ENCODE measurements around the gene TCP11.
A peak's percentile ranks its signal among the peaks of the same experiment; 100 is the strongest.

Gene TCP11

DNA sequence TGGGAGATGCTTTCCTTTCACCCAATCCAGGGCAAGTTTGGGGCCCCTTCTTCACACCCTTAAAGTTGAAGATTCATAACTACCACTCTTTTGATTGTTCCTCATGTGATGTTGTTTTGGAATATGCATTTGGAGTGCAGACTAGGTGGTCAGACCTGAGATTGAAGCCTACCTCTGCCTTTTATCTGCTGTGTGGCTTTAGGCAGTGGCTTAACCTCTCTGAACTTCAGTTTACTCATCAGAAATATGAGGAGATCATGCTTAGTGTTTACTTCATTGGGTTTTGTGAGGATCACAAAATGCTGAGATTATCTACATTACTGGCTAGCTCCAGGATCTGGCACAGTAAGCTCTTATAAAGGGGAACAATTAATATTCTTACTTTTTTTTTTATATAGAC, 26.4 kb upstream of the TCP11 start:
- H2AK5ac ChIP-seq (ENCODE audit: low read depth, low read length), result no peak overlapping the region
- H4K8ac ChIP-seq (ENCODE audit: low read depth, low read length), result no peak overlapping the region
- no peak overlapping the region for H3K9ac ChIP-seq (ENCODE audit: low read depth, low read length, poor library complexity)
- no peak overlapping the region for H3K4ac ChIP-seq (ENCODE audit: low read length)
- no peaks in the 10 kb centered on the region for H3K79me1 ChIP-seq (ENCODE audit: low read depth, low read length)
- H3K27me3 ChIP-seq (ENCODE audit: control insufficient read depth in 3 of 3, insufficient read depth in 3 of 3, low read depth in 1 of 3, low read length in 3 of 3), result no peaks in the 10 kb centered on the region
- no peak overlapping the region for H3K27ac ChIP-seq (replicated peaks; ENCODE audit: low read length)
- no peak overlapping the region for H2BK120ac ChIP-seq (ENCODE audit: low read depth, low read length)
- peak overlapping the region; percentile 19 for H4K91ac ChIP-seq (ENCODE audit: low read depth, low read length, poor library complexity)
- no peak overlapping the region for H3K14ac ChIP-seq (ENCODE audit: low read length)
- no peak overlapping the region for H2BK15ac ChIP-seq (ENCODE audit: low read length)
- DNase-seq (ENCODE audit: low spot score), result no peak
- H2BK12ac ChIP-seq (ENCODE audit: low read length), result no peak overlapping the region
- peaks cover 0 to 4% of the 10 kb centered on the region in 2 donors for H3K9me3 ChIP-seq (replicated peaks in 1 of 2; ENCODE audit: control insufficient read depth in 2 of 2, insufficient read depth in 1 of 2, low read depth in 1 of 2, low read length in 2 of 2)
- H3K36me3 ChIP-seq (replicated peaks in 1 of 2; ENCODE audit: control insufficient read depth in 2 of 2, insufficient read depth in 2 of 2, low read length in 2 of 2), result no peaks in the 10 kb centered on the region
- H3K4me3 ChIP-seq (ENCODE audit: low read length in 2 of 2), result no peak overlapping the region
- no peak overlapping the region for H2AFZ ChIP-seq (ENCODE audit: low read length)
- H3K18ac ChIP-seq (ENCODE audit: low read length), result no peak overlapping the region
- H3K4me1 ChIP-seq (ENCODE audit: control insufficient read depth in 2 of 2, insufficient read depth in 1 of 2, low read depth in 1 of 2, low read length in 2 of 2), result peaks cover 8 to 14% of the 10 kb centered on the region in 2 donors
- H2BK5ac ChIP-seq (ENCODE audit: low read length), result no peak overlapping the region
- no peak overlapping the region for H3K4me2 ChIP-seq (ENCODE audit: insufficient read depth, low read length, poor library complexity, severe bottlenecking)
- H3K23ac ChIP-seq (ENCODE audit: low read depth, low read length, poor library complexity), result no peak overlapping the region

DNA sequence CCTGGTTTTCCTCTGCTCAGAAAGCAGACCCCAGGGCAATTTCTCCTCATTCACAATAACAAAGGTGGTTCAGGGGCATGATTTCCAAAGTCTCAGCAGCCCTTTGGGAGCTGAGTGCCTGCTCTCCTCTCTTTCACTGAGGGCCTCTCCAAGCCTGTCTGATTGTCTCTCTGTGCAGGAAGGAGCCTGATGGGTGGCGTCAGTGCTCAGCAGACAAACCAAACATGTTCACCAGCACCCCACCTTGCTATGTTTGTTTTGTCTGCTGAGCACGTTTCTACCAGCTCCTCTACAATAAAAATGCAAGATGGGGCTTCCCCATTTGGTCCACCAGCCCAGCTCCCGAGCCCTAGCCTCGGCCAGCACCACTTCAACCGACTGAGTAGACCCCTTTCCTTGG, 25.4 kb upstream of the TCP11 start:
- Histone ChIP-seq H4K8ac (ENCODE audit: low read depth, low read length) (no peak overlapping the region), H3K9me3 (replicated peaks in 1 of 2; ENCODE audit: control insufficient read depth in 2 of 2, insufficient read depth in 1 of 2, low read depth in 1 of 2, low read length in 2 of 2) (peaks cover 0 to 4% of the 10 kb centered on the region in 2 donors), H2BK15ac (ENCODE audit: low read length) (no peak overlapping the region), H3K27ac (replicated peaks; ENCODE audit: low read length) (no peak overlapping the region), H2BK5ac (ENCODE audit: low read length) (no peak overlapping the region), H3K4me3 (ENCODE audit: low read length in 2 of 2) (no peak overlapping the region), H2BK12ac (ENCODE audit: low read length) (no peak overlapping the region), H2AK5ac (ENCODE audit: low read depth, low read length) (no peak overlapping the region), H2BK120ac (ENCODE audit: low read depth, low read length) (no peak overlapping the region), H4K91ac (ENCODE audit: low read depth, low read length, poor library complexity) (no peak overlapping the region), H3K9ac (ENCODE audit: low read depth, low read length, poor library complexity) (no peak overlapping the region), H3K23ac (ENCODE audit: low read depth, low read length, poor library complexity) (no peak overlapping the region), H2AFZ (ENCODE audit: low read length) (peak overlapping the region; percentile 46), H3K4ac (ENCODE audit: low read length) (no peak overlapping the region), H3K18ac (ENCODE audit: low read length) (no peak overlapping the region), H3K79me1 (ENCODE audit: low read depth, low read length) (no peaks in the 10 kb centered on the region), H3K14ac (ENCODE audit: low read length) (no peak overlapping the region), H3K4me2 (ENCODE audit: insufficient read depth, low read length, poor library complexity, severe bottlenecking) (no peak overlapping the region), H3K36me3 (replicated peaks in 1 of 2; ENCODE audit: control insufficient read depth in 2 of 2, insufficient read depth in 2 of 2, low read length in 2 of 2) (no peaks in the 10 kb centered on the region), H3K4me1 (ENCODE audit: control insufficient read depth in 2 of 2, insufficient read depth in 1 of 2, low read depth in 1 of 2, low read length in 2 of 2) (peaks cover 8 to 14% of the 10 kb centered on the region in 2 donors), H3K27me3 (ENCODE audit: control insufficient read depth in 3 of 3, insufficient read depth in 3 of 3, low read depth in 1 of 3, low read length in 3 of 3) (no peaks in the 10 kb centered on the region)
- no peak for DNase-seq (ENCODE audit: low spot score)
- no CpG with 5 or more reads among the region's 5 CpGs for WGBS, 2 donors (ENCODE audit: extremely low coverage in 2 of 2, insufficient read length in 2 of 2, insufficient replicate concordance in 1 of 2)

DNA sequence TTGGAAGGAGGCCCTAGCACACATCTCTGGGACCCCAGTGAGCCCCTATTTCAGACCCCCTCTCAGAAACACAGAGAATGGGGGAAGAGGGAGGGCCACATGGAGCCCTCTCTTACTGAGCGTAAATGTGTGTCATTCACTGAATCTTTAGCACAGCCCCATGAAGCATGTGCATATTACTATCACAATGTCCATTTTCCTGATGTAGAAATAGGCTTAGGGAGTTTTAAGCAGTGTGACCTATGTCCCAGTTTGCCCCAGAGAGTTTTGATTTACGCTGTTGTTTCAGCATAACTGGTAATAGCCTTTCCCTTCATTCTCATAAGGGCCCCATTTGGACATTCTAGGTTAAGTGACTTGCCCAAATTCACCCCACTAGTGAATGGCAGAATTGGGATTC, 25.0 kb upstream of the TCP11 start:
- Histone ChIP-seq H3K23ac (ENCODE audit: low read depth, low read length, poor library complexity) (no peak overlapping the region), H3K9me3 (replicated peaks in 1 of 2; ENCODE audit: control insufficient read depth in 2 of 2, insufficient read depth in 1 of 2, low read depth in 1 of 2, low read length in 2 of 2) (peaks cover 0 to 4% of the 10 kb centered on the region in 2 donors), H3K9ac (ENCODE audit: low read depth, low read length, poor library complexity) (no peak overlapping the region), H3K27me3 (ENCODE audit: control insufficient read depth in 3 of 3, insufficient read depth in 3 of 3, low read depth in 1 of 3, low read length in 3 of 3) (no peaks in the 10 kb centered on the region), H3K27ac (replicated peaks; ENCODE audit: low read length) (no peak overlapping the region), H2AFZ (ENCODE audit: low read length) (peak overlapping the region; percentile 46), H2BK120ac (ENCODE audit: low read depth, low read length) (no peak overlapping the region), H3K4me1 (ENCODE audit: control insufficient read depth in 2 of 2, insufficient read depth in 1 of 2, low read depth in 1 of 2, low read length in 2 of 2) (peaks cover 8 to 12% of the 10 kb centered on the region in 2 donors), H3K4ac (ENCODE audit: low read length) (no peak overlapping the region), H2BK12ac (ENCODE audit: low read length) (no peak overlapping the region), H3K4me2 (ENCODE audit: insufficient read depth, low read length, poor library complexity, severe bottlenecking) (no peak overlapping the region), H3K36me3 (replicated peaks in 1 of 2; ENCODE audit: control insufficient read depth in 2 of 2, insufficient read depth in 2 of 2, low read length in 2 of 2) (no peaks in the 10 kb centered on the region), H3K14ac (ENCODE audit: low read length) (no peak overlapping the region), H3K79me1 (ENCODE audit: low read depth, low read length) (no peaks in the 10 kb centered on the region), H2BK15ac (ENCODE audit: low read length) (no peak overlapping the region), H3K4me3 (ENCODE audit: low read length in 2 of 2) (no peak overlapping the region), H3K18ac (ENCODE audit: low read length) (no peak overlapping the region), H2AK5ac (ENCODE audit: low read depth, low read length) (no peak overlapping the region), H4K8ac (ENCODE audit: low read depth, low read length) (no peak overlapping the region), H2BK5ac (ENCODE audit: low read length) (no peak overlapping the region), H4K91ac (ENCODE audit: low read depth, low read length, poor library complexity) (no peak overlapping the region)
- no peak for DNase-seq (ENCODE audit: low spot score)
- no CpG with 5 or more reads among the region's 2 CpGs for WGBS, 2 donors (ENCODE audit: extremely low coverage in 2 of 2, insufficient read length in 2 of 2, insufficient replicate concordance in 1 of 2)

DNA sequence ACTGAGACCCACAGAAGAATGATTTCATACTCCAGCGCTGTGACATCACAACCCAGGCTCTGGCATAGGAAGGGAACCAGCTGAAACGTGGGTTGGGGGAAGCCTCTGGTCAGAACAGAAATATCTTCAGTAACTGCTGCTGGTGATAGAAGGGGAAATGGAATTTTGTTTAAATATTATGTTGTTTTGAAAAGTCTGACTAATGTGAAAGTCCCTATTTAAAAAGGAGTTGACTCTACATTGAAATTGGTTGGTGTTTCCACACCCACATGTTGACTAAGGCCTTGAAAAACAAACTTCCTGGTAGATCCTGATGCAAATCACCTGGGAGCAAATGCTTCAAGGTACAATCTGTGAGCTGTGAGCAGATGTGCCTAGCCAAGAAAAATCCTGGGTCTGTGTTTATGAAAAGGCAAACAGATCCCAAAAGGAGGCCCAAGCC, 24.5 kb upstream of the TCP11 start:
- Histone ChIP-seq H3K14ac (ENCODE audit: low read length) (no peak overlapping the region), H3K36me3 (replicated peaks in 1 of 2; ENCODE audit: control insufficient read depth in 2 of 2, insufficient read depth in 2 of 2, low read length in 2 of 2) (no peaks in the 10 kb centered on the region), H3K79me1 (ENCODE audit: low read depth, low read length) (no peaks in the 10 kb centered on the region), H2BK5ac (ENCODE audit: low read length) (no peak overlapping the region), H2BK12ac (ENCODE audit: low read length) (no peak overlapping the region), H3K4me3 (ENCODE audit: low read length in 2 of 2) (no peak overlapping the region), H2BK120ac (ENCODE audit: low read depth, low read length) (no peak overlapping the region), H3K18ac (ENCODE audit: low read length) (no peak overlapping the region), H4K8ac (ENCODE audit: low read depth, low read length) (no peak overlapping the region), H3K27me3 (ENCODE audit: control insufficient read depth in 3 of 3, insufficient read depth in 3 of 3, low read depth in 1 of 3, low read length in 3 of 3) (no peaks in the 10 kb centered on the region), H2BK15ac (ENCODE audit: low read length) (no peak overlapping the region), H3K4ac (ENCODE audit: low read length) (no peak overlapping the region), H3K23ac (ENCODE audit: low read depth, low read length, poor library complexity) (no peak overlapping the region), H2AK5ac (ENCODE audit: low read depth, low read length) (no peak overlapping the region), H3K4me1 (ENCODE audit: control insufficient read depth in 2 of 2, insufficient read depth in 1 of 2, low read depth in 1 of 2, low read length in 2 of 2) (peaks cover 8 to 12% of the 10 kb centered on the region in 2 donors), H4K91ac (ENCODE audit: low read depth, low read length, poor library complexity) (no peak overlapping the region), H3K4me2 (ENCODE audit: insufficient read depth, low read length, poor library complexity, severe bottlenecking) (no peak overlapping the region), H3K9ac (ENCODE audit: low read depth, low read length, poor library complexity) (no peak overlapping the region), H3K27ac (replicated peaks; ENCODE audit: low read length) (no peak overlapping the region), H3K9me3 (replicated peaks in 1 of 2; ENCODE audit: control insufficient read depth in 2 of 2, insufficient read depth in 1 of 2, low read depth in 1 of 2, low read length in 2 of 2) (peaks cover 0 to 4% of the 10 kb centered on the region in 2 donors), H2AFZ (ENCODE audit: low read length) (peak overlapping the region; percentile 46)
- no CpG with 5 or more reads among the region's 2 CpGs for WGBS, 2 donors (ENCODE audit: extremely low coverage in 2 of 2, insufficient read length in 2 of 2, insufficient replicate concordance in 1 of 2)
- no peak for DNase-seq (ENCODE audit: low spot score)
